Measurements from ENCODE around the gene PLA2G12B.

Gene PLA2G12B

GRCh38 chr10:72885953-72886352 is 68.7 kb downstream of the PLA2G12B start:
- CTCF ChIA-PET: interaction anchor here (0.6 to 0.7 kb wide), 2 partner anchors 173 to 484 kb away, joined by 4 to 6 read pairs; no protein-coding TSS in a partner anchor
- TF ChIP-seq, protein P1, sequence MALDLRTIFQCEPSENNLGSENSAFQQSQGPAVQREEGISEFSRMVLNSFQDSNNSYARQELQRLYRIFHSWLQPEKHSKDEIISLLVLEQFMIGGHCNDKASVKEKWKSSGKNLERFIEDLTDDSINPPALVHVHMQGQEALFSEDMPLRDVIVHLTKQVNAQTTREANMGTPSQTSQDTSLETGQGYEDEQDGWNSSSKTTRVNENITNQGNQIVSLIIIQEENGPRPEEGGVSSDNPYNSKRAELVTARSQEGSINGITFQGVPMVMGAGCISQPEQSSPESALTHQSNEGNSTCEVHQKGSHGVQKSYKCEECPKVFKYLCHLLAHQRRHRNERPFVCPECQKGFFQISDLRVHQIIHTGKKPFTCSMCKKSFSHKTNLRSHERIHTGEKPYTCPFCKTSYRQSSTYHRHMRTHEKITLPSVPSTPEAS (tag by site-specific recombination; IDR thresholded peaks at IDR 0.05): no peak
- TF ChIP-seq SP2 (tag by site-specific recombination; IDR thresholded peaks at IDR 0.05): no peak
- no peak for TF ChIP-seq ZSCAN30 (tag by site-specific recombination; IDR thresholded peaks at IDR 0.05)
- no peak for TF ChIP-seq ZFHX2 (tag by site-specific recombination; conservative IDR thresholded peaks at IDR 0.05)
- TF ChIP-seq GLIS1 (tag by site-specific recombination; IDR thresholded peaks at IDR 0.05): no peak
- no peak for TF ChIP-seq ZBTB21 (tag by site-specific recombination; IDR thresholded peaks at IDR 0.05)
- no peak for TF ChIP-seq ZNF174 (tag by site-specific recombination; IDR thresholded peaks at IDR 0.05)
- no peak overlapping the region for H3K4me3 ChIP-seq (ENCODE audit: low read depth, low read length)
- POLR2A ChIA-PET: no interaction called here
- peaks cover 0 to 18% of the 10 kb centered on the region in 2 experiments; a peak in 1 of 3 replicates for H3K36me3 ChIP-seq (ENCODE audit: control insufficient read depth in 2 of 2, insufficient read depth in 1 of 2, low read length in 2 of 2)
- no peaks in the 10 kb centered on the region; the same call in 1 of the 2 replicates for H3K4me1 ChIP-seq (ENCODE audit: control insufficient read depth, insufficient read depth, low read length)
- no peak overlapping the region for H3K27ac ChIP-seq (ENCODE audit: extremely low read depth, low read depth, low read length)
- no peaks in the 10 kb centered on the region for H3K9me3 ChIP-seq (ENCODE audit: control insufficient read depth, insufficient read depth, low read depth, low read length)
